K562 (cell line): ENCODE results near the gene ANKRD65. TPM values are rescaled to one million over a fixed set of nuclear protein-coding genes. Genes with fewer than 3 reads are reported as not detected.

Experiments
- ATAC-seq: fragments of 200-7000 bp; cut with Tn5 transposase; 3 replicates; pipeline ENCODE4 v1.9.1; 2020; ENCODE audit warnings: moderate library complexity
- BruUV-seq: library from RNA; stranded (reverse); fragments of 400-500 nt; replicated peaks from 2 replicates; lab custom pipeline; 2021; lab: Mats Ljungman, UMichigan
- CTCF ChIA-PET: fragments of 300-600 bp; formaldehyde crosslinking; extraction: SDS; loops from one replicate; lab custom pipeline; 2021; ENCODE audit warnings: low intra/inter-chr PET ratio; lab: Yijun Ruan, JAX
- POLR2A ChIA-PET: fragments of 300-600, 350-650 bp; sonication (Branson Sonifier 250); formaldehyde crosslinking; extraction: SDS; loops from one replicate; lab custom pipeline; 2021; ENCODE audit warnings: antibody characterized with exemption, inconsistent platforms; lab: Yijun Ruan, JAX
- DNase-seq, 4 experiments: peaks; one replicate each; pipeline versions ENCODE4 v3.0.0 to v3.0.0-alpha.2; 2011 to 2018; ENCODE audit warnings: low spot score in 3 of 4, mixed read lengths in 3 of 4; ENCODE audit errors: extremely low read depth in 1 of 4
- FAIRE-seq: peaks from 2 replicates; lab custom pipeline; 2011; peaks lifted over from hg19 to GRCh38; lab: Jason Lieb, UNC
- H2AFZ ChIP-seq: 2 replicates; pipeline ENCODE4 v1.6.0; 2011; ENCODE audit warnings: low read depth, low read length, control low read depth, inconsistent platforms
- H3K27ac ChIP-seq: fragments of 200-600 bp; 3 replicates; pipeline ENCODE4 v1.8.0; 2011; ENCODE audit warnings: low read depth, mild to moderate bottlenecking, control low read depth, inconsistent platforms, low read length, moderate library complexity, mixed read lengths; ENCODE audit errors: extremely low read depth
- H3K27me3 ChIP-seq, 2 experiments: fragments of 300-600 bp in 1 of 2; 2 replicates in 1 of 2; 3 replicates in 1 of 2; pipeline versions ENCODE4 v1.6.0 to v1.8.0; 2011; ENCODE audit warnings: inconsistent platforms in 2 of 2, low read length in 2 of 2, mild to moderate bottlenecking in 1 of 2, mixed read lengths in 1 of 2, moderate library complexity in 1 of 2; ENCODE audit not compliant: control insufficient read depth in 2 of 2, insufficient read depth in 2 of 2
- H3K36me3 ChIP-seq: fragments of 300-600 bp; 3 replicates; pipeline ENCODE4 v1.8.0; 2011; ENCODE audit warnings: mild to moderate bottlenecking, low read length, inconsistent platforms; ENCODE audit not compliant: control insufficient read depth, insufficient read depth
- H3K4me1 ChIP-seq, 2 experiments: fragments of 200-600 bp in 1 of 2; replicated peaks in 1 of 2; 2 replicates in 1 of 2; 3 replicates in 1 of 2; pipeline versions ENCODE4 v1.5.1 to v1.8.0; 2011; ENCODE audit warnings: inconsistent platforms in 2 of 2, low read length in 2 of 2, mild to moderate bottlenecking in 1 of 2, mixed read lengths in 1 of 2, moderate library complexity in 1 of 2; ENCODE audit not compliant: control insufficient read depth in 2 of 2, insufficient read depth in 2 of 2
- H3K4me2 ChIP-seq: 2 replicates; pipeline ENCODE4 v1.6.1; 2011; ENCODE audit warnings: low read length, control low read depth, inconsistent platforms, mixed read lengths; ENCODE audit not compliant: insufficient read depth
- H3K4me3 ChIP-seq: fragments of 200-600 bp; sonication (generic), shearing (Covaris generic); 2 replicates; pipeline ENCODE4 v1.5.1; 2016; ENCODE audit warnings: control low read depth, inconsistent platforms
- H3K79me2 ChIP-seq: fragments of 200-600 bp; 3 replicates; pipeline ENCODE4 v1.8.0; 2011; ENCODE audit warnings: low read length, inconsistent platforms; ENCODE audit not compliant: control insufficient read depth, insufficient read depth
- H3K9ac ChIP-seq, 2 experiments: 2 replicates each; pipeline versions ENCODE4 v1.6.0 to v1.6.1; 2011; ENCODE audit warnings: low read depth in 2 of 2, low read length in 2 of 2, control low read depth in 1 of 2, inconsistent platforms in 1 of 2, mild to moderate bottlenecking in 1 of 2, mixed read lengths in 1 of 2; ENCODE audit not compliant: insufficient read depth in 1 of 2
- H3K9me1 ChIP-seq: one replicate; pipeline ENCODE4 v1.6.0; 2011; ENCODE audit warnings: inconsistent platforms, mild to moderate bottlenecking, low read length, moderate library complexity; ENCODE audit not compliant: control insufficient read depth, insufficient read depth
- H3K9me3 ChIP-seq: replicated peaks from 2 replicates; pipeline ENCODE4 v1.5.1; 2011; ENCODE audit warnings: low read depth, low read length, inconsistent platforms; ENCODE audit not compliant: control insufficient read depth, insufficient read depth
- H4K20me1 ChIP-seq: replicated peaks from 2 replicates; pipeline ENCODE4 v1.6.1; 2011; ENCODE audit warnings: low read length, inconsistent platforms, mixed read lengths; ENCODE audit not compliant: control insufficient read depth, insufficient read depth
- DPF2 ChIP-seq: fragments of 450-650 bp; IDR thresholded peaks from 2 replicates; pipeline ENCODE4 v1.6.1; 2016
- FIP1L1 ChIP-seq: fragments of 200-400 bp; formaldehyde crosslinking; IDR thresholded peaks from 2 replicates; pipeline ENCODE4 v1.6.1; 2018; ENCODE audit warnings: mild to moderate bottlenecking, low read depth, low read length; ENCODE audit not compliant: poor library complexity, severe bottlenecking
- FOXJ2 ChIP-seq: fragments of 200-800 bp; sonication (Bioruptor generic); IDR thresholded peaks from 2 replicates; pipeline ENCODE4 v1.6.1; 2016; ENCODE audit warnings: missing genetic modification characterization, missing compliant biosample characterization
- HCFC1 ChIP-seq: IDR thresholded peaks from 2 replicates; pipeline ENCODE4 v1.6.1; 2012; ENCODE audit warnings: low read depth, low read length, improper control_type of control experiment
- PCBP1 ChIP-seq: fragments of 200-400 bp; formaldehyde crosslinking; IDR thresholded peaks from 2 replicates; pipeline ENCODE4 v1.6.1; 2018; ENCODE audit warnings: mild to moderate bottlenecking, low read depth, low read length; ENCODE audit not compliant: poor library complexity, severe bottlenecking
- POLR2G ChIP-seq: fragments of 200-400 bp; formaldehyde crosslinking; IDR thresholded peaks from 2 replicates; pipeline ENCODE4 v1.6.1; 2017; ENCODE audit warnings: low read depth, mild to moderate bottlenecking, antibody characterized with exemption, low read length, moderate library complexity
- PRPF4 ChIP-seq: fragments of 200-400 bp; formaldehyde crosslinking; IDR thresholded peaks from one replicate; pipeline ENCODE4 v1.6.1; 2017; ENCODE audit warnings: low read length, low read depth, mild to moderate bottlenecking; ENCODE audit not compliant: insufficient read depth, poor library complexity, severe bottlenecking
- RBFOX2 ChIP-seq: fragments of 200-400 bp; formaldehyde crosslinking; IDR thresholded peaks from 2 replicates; pipeline ENCODE4 v1.6.1; 2017; ENCODE audit warnings: low read depth, mild to moderate bottlenecking, low read length, moderate library complexity
- RBM14 ChIP-seq: fragments of 200-400 bp; formaldehyde crosslinking; IDR thresholded peaks from 2 replicates; pipeline ENCODE4 v1.6.1; 2018; ENCODE audit warnings: low read depth, mild to moderate bottlenecking, low read length, moderate library complexity, borderline replicate concordance; ENCODE audit not compliant: insufficient read depth
- RBM22 ChIP-seq: fragments of 200-400 bp; formaldehyde crosslinking; IDR thresholded peaks from 2 replicates; pipeline ENCODE4 v1.6.1; 2018; ENCODE audit warnings: low read length, low read depth; ENCODE audit not compliant: poor library complexity, severe bottlenecking
- TAF15 ChIP-seq: fragments of 200-400 bp; formaldehyde crosslinking; IDR thresholded peaks from 2 replicates; pipeline ENCODE4 v1.6.1; 2017; ENCODE audit warnings: mild to moderate bottlenecking, low read depth, low read length, moderate library complexity
- TCF3 ChIP-seq: sonication (generic); formaldehyde crosslinking; IDR thresholded peaks from 2 replicates; pipeline ENCODE4 v1.4.0; 2020; ENCODE audit warnings: mild to moderate bottlenecking, missing genetic modification reagents
- ZEB2 ChIP-seq: fragments of 450-650 bp; IDR thresholded peaks from 2 replicates; pipeline ENCODE4 v1.6.1; 2016
- ZNF830 ChIP-seq: fragments of 250-450 bp; sonication (Bioruptor Pico); IDR thresholded peaks from 2 replicates; pipeline ENCODE4 v1.5.0; 2021; ENCODE audit warnings: mild to moderate bottlenecking
- WGBS: fragments of 100-300 bp; shearing (Covaris generic); methylation state at CpG from one replicate; pipeline ENCODE4 v1.1.6; 2016; ENCODE audit warnings: low coverage, mixed read lengths; ENCODE audit not compliant: insufficient coverage; ENCODE audit errors: missing lambda C conversion rate; 5-methylcytosine and 5-hydroxymethylcytosine counted together
- in situ Hi-C: fragments of 300-500 bp; cut with MboI; formaldehyde crosslinking; loops from 4 replicates; pipeline ENCODE4 v1.15.0; 2018; ENCODE audit warnings: inconsistent platforms, mixed read lengths
- intact Hi-C: fragments of 100-400 bp; cut with micrococcal nuclease; formaldehyde crosslinking; loops from 2 replicates; pipeline ENCODE4 v1.14.2; 2022
- polyA plus RNA-seq, 8 experiments: library from polyadenylated mRNA; depleted of rRNA in 4 of 8; stranded (reverse) in 5 of 8; unstranded in 3 of 8; fragments of >200 nt; fragmentation: Nextera tagmentation in 2 of 8; fragmentation: Illumina TruSeq in 1 of 8; extraction: Ambion mirVana in 2 of 8; extraction: Trizol in 1 of 8; gene quantifications; 2 replicates each; pipeline versions ENCODE4 v1.2.1 to v1.2.3, GENCODE V29; 2011 to 2014; ENCODE audit warnings: inconsistent platforms in 1 of 8, missing spikeins in 1 of 8
- total RNA-seq, 7 experiments: library from RNA; depleted of rRNA in 6 of 7; stranded (reverse); fragments of >200 nt in 6 of 7; fragmentation: Illumina TruSeq in 2 of 7; extraction: Trizol in 2 of 7; gene quantifications; 2 replicates each; pipeline versions ENCODE4 v1.2.1 to v1.2.3, GENCODE V29; 2011 to 2021; ENCODE audit warnings: low replicate concordance in 1 of 7
- TF ChIP-seq, protein P1 (sequence below): fragments of 150-350 bp; IDR thresholded peaks from 2 replicates; pipeline ENCODE4 v1.6.1; 2014; ENCODE audit warnings: low read depth, mild to moderate bottlenecking, low read length, borderline replicate concordance
- TF ChIP-seq, protein P2 (sequence below): sonication (generic); formaldehyde crosslinking; IDR thresholded peaks from 2 replicates; pipeline ENCODE4 v1.4.0; 2020; ENCODE audit warnings: mild to moderate bottlenecking, missing genetic modification reagents

The ANKRD65 gene
- total and polyA plus RNA-seq, 9 of the 15 experiments (the other 6 are each of a cell fraction or from before 2014, with no cell fraction given): not detected

DNA sequence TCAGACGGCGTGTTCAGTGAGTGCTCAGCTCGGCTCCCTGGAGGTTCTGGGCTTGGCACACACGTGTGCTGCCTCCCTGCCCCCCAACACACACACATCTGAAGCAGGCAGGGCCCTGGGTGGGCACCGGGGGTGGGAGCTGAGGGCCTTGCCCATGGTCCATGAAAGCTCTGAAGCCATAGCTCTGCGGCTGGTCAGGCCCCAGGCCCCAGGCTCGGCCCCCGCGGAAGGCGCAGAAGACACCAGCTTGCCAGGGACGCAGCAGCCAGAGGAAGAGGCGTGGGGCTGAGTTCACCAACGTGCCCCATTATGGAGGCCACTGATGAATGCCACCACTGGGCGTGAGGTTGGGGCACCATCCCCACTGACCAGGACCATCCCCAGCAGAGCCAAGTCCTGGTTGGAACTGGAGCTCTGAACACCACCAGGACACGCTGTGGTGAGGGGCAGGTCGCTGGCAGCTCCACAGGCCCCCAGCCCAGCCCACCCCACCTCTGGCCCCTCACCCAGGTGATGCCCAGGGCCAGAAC lies 50.2 kb downstream of the ANKRD65 start:
- no peak overlapping the region for H3K27ac ChIP-seq
- no peak overlapping the region for H3K4me3 ChIP-seq
- peaks cover 26% of the 10 kb centered on the region for H3K36me3 ChIP-seq
- H3K27me3 ChIP-seq: no peaks in the 10 kb centered on the region
- peaks cover 11 to 45% of the 10 kb centered on the region in 2 experiments for H3K4me1 ChIP-seq
- no TSS peak for BruUV-seq
- H3K79me2 ChIP-seq: peaks cover 27% of the 10 kb centered on the region
- TF ChIP-seq RBFOX2 (peak; percentile 29; the same call in 1 of the 2 replicates), FIP1L1 (peak; percentile 56), ZNF830 (CRISPR knock-in tag) (no peak), HCFC1 (no peak), RBM14 (0 out of 2 replicates have a peak, but pooled peaks have one; percentile 56), FOXJ2 (tag) (no peak), RBM22 (peak; percentile 88), ZEB2 (no peak), TCF3 (no peak), POLR2G (peak; percentile 72), DPF2 (no peak), PRPF4 (no peak), TAF15 (no peak), PCBP1 (no peak)
- TF ChIP-seq, protein P1, sequence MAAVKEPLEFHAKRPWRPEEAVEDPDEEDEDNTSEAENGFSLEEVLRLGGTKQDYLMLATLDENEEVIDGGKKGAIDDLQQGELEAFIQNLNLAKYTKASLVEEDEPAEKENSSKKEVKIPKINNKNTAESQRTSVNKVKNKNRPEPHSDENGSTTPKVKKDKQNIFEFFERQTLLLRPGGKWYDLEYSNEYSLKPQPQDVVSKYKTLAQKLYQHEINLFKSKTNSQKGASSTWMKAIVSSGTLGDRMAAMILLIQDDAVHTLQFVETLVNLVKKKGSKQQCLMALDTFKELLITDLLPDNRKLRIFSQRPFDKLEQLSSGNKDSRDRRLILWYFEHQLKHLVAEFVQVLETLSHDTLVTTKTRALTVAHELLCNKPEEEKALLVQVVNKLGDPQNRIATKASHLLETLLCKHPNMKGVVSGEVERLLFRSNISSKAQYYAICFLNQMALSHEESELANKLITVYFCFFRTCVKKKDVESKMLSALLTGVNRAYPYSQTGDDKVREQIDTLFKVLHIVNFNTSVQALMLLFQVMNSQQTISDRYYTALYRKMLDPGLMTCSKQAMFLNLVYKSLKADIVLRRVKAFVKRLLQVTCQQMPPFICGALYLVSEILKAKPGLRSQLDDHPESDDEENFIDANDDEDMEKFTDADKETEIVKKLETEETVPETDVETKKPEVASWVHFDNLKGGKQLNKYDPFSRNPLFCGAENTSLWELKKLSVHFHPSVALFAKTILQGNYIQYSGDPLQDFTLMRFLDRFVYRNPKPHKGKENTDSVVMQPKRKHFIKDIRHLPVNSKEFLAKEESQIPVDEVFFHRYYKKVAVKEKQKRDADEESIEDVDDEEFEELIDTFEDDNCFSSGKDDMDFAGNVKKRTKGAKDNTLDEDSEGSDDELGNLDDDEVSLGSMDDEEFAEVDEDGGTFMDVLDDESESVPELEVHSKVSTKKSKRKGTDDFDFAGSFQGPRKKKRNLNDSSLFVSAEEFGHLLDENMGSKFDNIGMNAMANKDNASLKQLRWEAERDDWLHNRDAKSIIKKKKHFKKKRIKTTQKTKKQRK: no peak
- TF ChIP-seq, protein P2, sequence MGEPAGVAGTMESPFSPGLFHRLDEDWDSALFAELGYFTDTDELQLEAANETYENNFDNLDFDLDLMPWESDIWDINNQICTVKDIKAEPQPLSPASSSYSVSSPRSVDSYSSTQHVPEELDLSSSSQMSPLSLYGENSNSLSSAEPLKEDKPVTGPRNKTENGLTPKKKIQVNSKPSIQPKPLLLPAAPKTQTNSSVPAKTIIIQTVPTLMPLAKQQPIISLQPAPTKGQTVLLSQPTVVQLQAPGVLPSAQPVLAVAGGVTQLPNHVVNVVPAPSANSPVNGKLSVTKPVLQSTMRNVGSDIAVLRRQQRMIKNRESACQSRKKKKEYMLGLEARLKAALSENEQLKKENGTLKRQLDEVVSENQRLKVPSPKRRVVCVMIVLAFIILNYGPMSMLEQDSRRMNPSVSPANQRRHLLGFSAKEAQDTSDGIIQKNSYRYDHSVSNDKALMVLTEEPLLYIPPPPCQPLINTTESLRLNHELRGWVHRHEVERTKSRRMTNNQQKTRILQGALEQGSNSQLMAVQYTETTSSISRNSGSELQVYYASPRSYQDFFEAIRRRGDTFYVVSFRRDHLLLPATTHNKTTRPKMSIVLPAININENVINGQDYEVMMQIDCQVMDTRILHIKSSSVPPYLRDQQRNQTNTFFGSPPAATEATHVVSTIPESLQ: no peak
- ChIA-PET POLR2A (interaction anchor here (0.6 to 1.6 kb wide), 5 partner anchors 12 to 388 kb away, joined by 3 to 5 read pairs (median 3); partner anchors contain the start of gene MXRA8), CTCF (no interaction called here)
- no peak overlapping the region for H2AFZ ChIP-seq
- H3K4me2 ChIP-seq: no peak overlapping the region
- peak overlapping the region in 1 of 2 experiments; percentile 61; a peak in 1 of 4 replicates for H3K9ac ChIP-seq
- DNase-seq (no peak), FAIRE-seq (no peak), ATAC-seq (no peak)
- in situ Hi-C loops: no loop called here
- H4K20me1 ChIP-seq: peaks cover 7% of the 10 kb centered on the region; the same call in 1 of the 2 replicates
- peaks cover 9% of the 10 kb centered on the region for H3K9me3 ChIP-seq
- intact Hi-C loops: loop anchor here (10.0 kb wide), 1 partner anchor 134 kb away; no protein-coding TSS in a partner anchor
- WGBS: 88% methylated on average over 10 of the region's 16 CpGs
- peaks cover 6% of the 10 kb centered on the region for H3K9me1 ChIP-seq
